ENCODE results near the gene HBG1. TPM values are rescaled to one million over a fixed set of nuclear protein-coding genes. Genes with fewer than 3 reads are reported as not detected.
"Not testable (repeated sequence)": the region's sequence is repeated elsewhere in the genome, so short reads cannot be mapped to it uniquely, and the experiment has no call there.

HBG1 gene
- total RNA-seq, 2 experiments from 2014 or later = not detected

- H3K27ac Mint-ChIP-seq = no peak overlapping the region
- H3K27me3 Mint-ChIP-seq = peaks cover 26% of the 10 kb centered on the region
- no peak overlapping the region for H3K4me3 Mint-ChIP-seq
- H3K36me3 Mint-ChIP-seq = no peaks in the 10 kb centered on the region
- no peaks in the 10 kb centered on the region for H3K4me1 Mint-ChIP-seq
- DNase-seq = no peak
- peaks cover 4% of the 10 kb centered on the region for H3K9me3 Mint-ChIP-seq
Observed at GRCh38 chr11:5258543-5259262, 9.0 kb upstream of the HBG1 start.

- no peaks in the 10 kb centered on the region for H3K36me3 Mint-ChIP-seq
- H3K27ac Mint-ChIP-seq = no peak overlapping the region
- no peak overlapping the region for H3K4me3 Mint-ChIP-seq
- no peak for DNase-seq
- H3K4me1 Mint-ChIP-seq = no peaks in the 10 kb centered on the region
- peaks cover 2% of the 10 kb centered on the region for H3K9me3 Mint-ChIP-seq
- peaks cover 23% of the 10 kb centered on the region for H3K27me3 Mint-ChIP-seq
Observed at GRCh38 chr11:5257296-5257695, 7.6 kb upstream of the HBG1 start.

GRCh38 chr11:5254646-5255413, 5.2 kb upstream of the HBG1 start, which contains the start of gene HBG2:
HBG2 (minus strand) TSS chr11:5254781; CDS start chr11:5254728, 53 bp downstream.
- DNase-seq, H3K4me1 Mint-ChIP-seq, H3K9me3 Mint-ChIP-seq, H3K27ac Mint-ChIP-seq, H3K36me3 Mint-ChIP-seq, H3K4me3 Mint-ChIP-seq: not testable (repeated sequence)
- peaks cover 18% of the 10 kb centered on the region for H3K27me3 Mint-ChIP-seq

- DNase-seq, H3K36me3 Mint-ChIP-seq, H3K27ac Mint-ChIP-seq, H3K9me3 Mint-ChIP-seq, H3K4me3 Mint-ChIP-seq, H3K4me1 Mint-ChIP-seq: not testable (repeated sequence)
- H3K27me3 Mint-ChIP-seq = peaks cover 11% of the 10 kb centered on the region
Observed at GRCh38 chr11:5254023-5254422, 4.4 kb upstream of the HBG1 start.

- H3K36me3 Mint-ChIP-seq, H3K4me3 Mint-ChIP-seq, H3K27me3 Mint-ChIP-seq, H3K4me1 Mint-ChIP-seq, H3K9me3 Mint-ChIP-seq, DNase-seq, H3K27ac Mint-ChIP-seq: not testable (repeated sequence)
Observed at GRCh38 chr11:5253440-5253839, 3.8 kb upstream of the HBG1 start.

GRCh38 chr11:5252919-5253265, 3.2 kb upstream of the HBG1 start:
- Mint-ChIP-seq H3K27ac (no peak overlapping the region), H3K4me3 (no peak overlapping the region), H3K36me3 (no peaks in the 10 kb centered on the region), H3K4me1 (no peaks in the 10 kb centered on the region), H3K27me3 (peaks cover 2% of the 10 kb centered on the region), H3K9me3 (no peaks in the 10 kb centered on the region)
- DNase-seq = no peak

- Mint-ChIP-seq H3K9me3 (no peaks in the 10 kb centered on the region), H3K36me3 (no peaks in the 10 kb centered on the region), H3K27ac (no peak overlapping the region), H3K4me1 (no peaks in the 10 kb centered on the region), H3K4me3 (no peak overlapping the region), H3K27me3 (no peaks in the 10 kb centered on the region)
- no peak for DNase-seq
Observed at GRCh38 chr11:5252192-5252918, 2.7 kb upstream of the HBG1 start.

- Mint-ChIP-seq H3K27me3 (no peaks in the 10 kb centered on the region), H3K27ac (no peak overlapping the region), H3K4me1 (no peaks in the 10 kb centered on the region), H3K9me3 (no peaks in the 10 kb centered on the region), H3K36me3 (no peaks in the 10 kb centered on the region), H3K4me3 (no peak overlapping the region)
- no peak for DNase-seq
Observed at GRCh38 chr11:5251746-5252145, 2.1 kb upstream of the HBG1 start.

- Mint-ChIP-seq H3K4me1 (no peaks in the 10 kb centered on the region), H3K36me3 (no peaks in the 10 kb centered on the region), H3K27me3 (no peaks in the 10 kb centered on the region), H3K9me3 (no peaks in the 10 kb centered on the region), H3K4me3 (no peak overlapping the region), H3K27ac (no peak overlapping the region)
- no peak for DNase-seq
Observed at GRCh38 chr11:5250543-5251204, 1.0 kb upstream of the HBG1 start.

- H3K27me3 Mint-ChIP-seq, H3K9me3 Mint-ChIP-seq, H3K36me3 Mint-ChIP-seq, H3K27ac Mint-ChIP-seq, H3K4me3 Mint-ChIP-seq, H3K4me1 Mint-ChIP-seq, DNase-seq: not testable (repeated sequence)
Observed at GRCh38 chr11:5248498-5248897, 1.2 kb downstream of the HBG1 start.

- no peak overlapping the region for H3K4me3 Mint-ChIP-seq
- no peak for DNase-seq
- no peaks in the 10 kb centered on the region for H3K36me3 Mint-ChIP-seq
- H3K27me3 Mint-ChIP-seq = no peaks in the 10 kb centered on the region
- H3K9me3 Mint-ChIP-seq = no peaks in the 10 kb centered on the region
- no peak overlapping the region for H3K27ac Mint-ChIP-seq
- H3K4me1 Mint-ChIP-seq = no peaks in the 10 kb centered on the region
Observed at GRCh38 chr11:5247472-5248192, 2.0 kb downstream of the HBG1 start.

- Mint-ChIP-seq H3K27ac (no peak overlapping the region), H3K36me3 (no peaks in the 10 kb centered on the region), H3K4me1 (no peaks in the 10 kb centered on the region), H3K4me3 (no peak overlapping the region), H3K9me3 (no peaks in the 10 kb centered on the region), H3K27me3 (no peaks in the 10 kb centered on the region)
- DNase-seq = no peak
Observed at GRCh38 chr11:5246772-5247471, 2.7 kb downstream of the HBG1 start.

GRCh38 chr11:5245155-5245554, 4.5 kb downstream of the HBG1 start:
- no peaks in the 10 kb centered on the region for H3K27me3 Mint-ChIP-seq
- H3K4me3 Mint-ChIP-seq = no peak overlapping the region
- no peak for DNase-seq
- H3K9me3 Mint-ChIP-seq = no peaks in the 10 kb centered on the region
- no peaks in the 10 kb centered on the region for H3K4me1 Mint-ChIP-seq
- H3K27ac Mint-ChIP-seq = no peak overlapping the region
- H3K36me3 Mint-ChIP-seq = no peaks in the 10 kb centered on the region

GRCh38 chr11:5243816-5244180, 5.9 kb downstream of the HBG1 start:
- Mint-ChIP-seq H3K4me3 (no peak overlapping the region), H3K9me3 (no peaks in the 10 kb centered on the region)

More at GRCh38 chr11:5243816-5244180, 5.9 kb downstream of the HBG1 start:
- Mint-ChIP-seq H3K27ac (no peak overlapping the region), H3K27me3 (peaks cover 3% of the 10 kb centered on the region), H3K4me1 (no peaks in the 10 kb centered on the region), H3K36me3 (no peaks in the 10 kb centered on the region)
- DNase-seq = no peak

All from activated naive CD8-positive, alpha-beta T cell treated with anti-CD3 and anti-CD28 coated beads for 36 hours (primary cell).